Lower leg skin (tissue), 4 donors: Measurements from ENCODE around the gene PNMT. TPM values are rescaled to one million over a fixed set of nuclear protein-coding genes. Genes with fewer than 3 reads are reported as not detected.

Source experiments
- DNase-seq, 2 donors: peaks; one replicate each; pipeline ENCODE4 v3.0.0-alpha.2; 2019; ENCODE audit warnings: low spot score in 2 of 2
- H3K4me3 ChIP-seq: fragments of 200-600 bp; sonication (generic); 2 replicates; pipeline ENCODE4 v1.5.1; 2017; ENCODE audit warnings: mild to moderate bottlenecking, low read depth; ENCODE audit not compliant: poor library complexity, severe bottlenecking
- POLR2A ChIP-seq, 2 donors: fragments of 450-650 bp; IDR thresholded peaks; one replicate each; pipeline ENCODE4 v1.6.1; 2016 to 2017; ENCODE audit warnings: antibody characterized with exemption in 2 of 2, mild to moderate bottlenecking in 1 of 2, moderate library complexity in 1 of 2
- WGBS, 2 donors: methylation state at CpG; one replicate each; pipeline ENCODE4 v1.1.5; 2018; 5-methylcytosine and 5-hydroxymethylcytosine counted together
- intact Hi-C: fragments of 100-400 bp; cut with DNase I; formaldehyde crosslinking; loops from one replicate; pipeline ENCODE4 v1.15.0; 2023; ENCODE audit warnings: low total_unique reads
- total RNA-seq, 4 donors: library from RNA; depleted of rRNA; stranded (reverse); fragments of >200 nt; gene quantifications; one replicate each; pipeline ENCODE4 v1.1.0, GENCODE V29; 2016
- TF ChIP-seq, protein P1 (sequence below), 3 donors: fragments of 450-650 bp; IDR thresholded peaks; one replicate each; pipeline ENCODE4 v1.5.1; 2016; ENCODE audit warnings: antibody characterized with exemption in 3 of 3, mild to moderate bottlenecking in 3 of 3, moderate library complexity in 2 of 3

The PNMT gene
- total RNA-seq, 4 donors from 2014 or later: 1.6 to 3.8 (median 1.9) TPM

GRCh38 chr17:39676198-39676819, 8.1 kb downstream of the PNMT start:
- no peak for DNase-seq
- WGBS, 2 donors: 48 to 49% methylated on average over 7 of the region's 7 CpGs
- intact Hi-C loops: no loop called here
- no peak overlapping the region for H3K4me3 ChIP-seq
- TF ChIP-seq POLR2A (IDR thresholded peaks at IDR 0.05): no peak
- TF ChIP-seq, protein P1, sequence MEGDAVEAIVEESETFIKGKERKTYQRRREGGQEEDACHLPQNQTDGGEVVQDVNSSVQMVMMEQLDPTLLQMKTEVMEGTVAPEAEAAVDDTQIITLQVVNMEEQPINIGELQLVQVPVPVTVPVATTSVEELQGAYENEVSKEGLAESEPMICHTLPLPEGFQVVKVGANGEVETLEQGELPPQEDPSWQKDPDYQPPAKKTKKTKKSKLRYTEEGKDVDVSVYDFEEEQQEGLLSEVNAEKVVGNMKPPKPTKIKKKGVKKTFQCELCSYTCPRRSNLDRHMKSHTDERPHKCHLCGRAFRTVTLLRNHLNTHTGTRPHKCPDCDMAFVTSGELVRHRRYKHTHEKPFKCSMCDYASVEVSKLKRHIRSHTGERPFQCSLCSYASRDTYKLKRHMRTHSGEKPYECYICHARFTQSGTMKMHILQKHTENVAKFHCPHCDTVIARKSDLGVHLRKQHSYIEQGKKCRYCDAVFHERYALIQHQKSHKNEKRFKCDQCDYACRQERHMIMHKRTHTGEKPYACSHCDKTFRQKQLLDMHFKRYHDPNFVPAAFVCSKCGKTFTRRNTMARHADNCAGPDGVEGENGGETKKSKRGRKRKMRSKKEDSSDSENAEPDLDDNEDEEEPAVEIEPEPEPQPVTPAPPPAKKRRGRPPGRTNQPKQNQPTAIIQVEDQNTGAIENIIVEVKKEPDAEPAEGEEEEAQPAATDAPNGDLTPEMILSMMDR (IDR thresholded peaks at IDR 0.05): no peak

DNA sequence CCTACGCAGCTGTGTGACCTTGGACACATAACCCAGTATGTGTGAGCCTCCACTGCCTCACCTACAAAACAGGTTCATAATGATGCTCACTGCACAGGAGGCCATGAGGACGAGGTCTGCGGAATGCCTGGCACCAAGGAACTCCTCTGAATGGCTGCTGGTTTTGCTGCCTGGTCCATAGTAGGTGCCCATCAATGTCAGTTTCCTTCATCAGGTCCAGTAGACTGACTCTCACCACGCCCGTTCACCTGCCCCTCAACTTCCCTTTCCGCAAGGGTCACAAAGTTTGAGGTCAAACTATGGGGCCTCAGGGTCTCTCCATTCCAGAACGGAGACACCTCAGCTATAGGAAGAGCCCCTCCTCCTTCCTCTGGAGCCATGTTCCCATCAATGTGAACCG, 8.8 kb downstream of the PNMT start:
- intact Hi-C loops: no loop called here
- no peak for DNase-seq
- WGBS, 2 donors: 92 to 93% methylated on average over 7 to 8 of the region's 8 CpGs
- TF ChIP-seq, protein P1 (IDR thresholded peaks at IDR 0.05): no peak
- TF ChIP-seq POLR2A (IDR thresholded peaks at IDR 0.05): no peak
- no peak overlapping the region for H3K4me3 ChIP-seq

DNA sequence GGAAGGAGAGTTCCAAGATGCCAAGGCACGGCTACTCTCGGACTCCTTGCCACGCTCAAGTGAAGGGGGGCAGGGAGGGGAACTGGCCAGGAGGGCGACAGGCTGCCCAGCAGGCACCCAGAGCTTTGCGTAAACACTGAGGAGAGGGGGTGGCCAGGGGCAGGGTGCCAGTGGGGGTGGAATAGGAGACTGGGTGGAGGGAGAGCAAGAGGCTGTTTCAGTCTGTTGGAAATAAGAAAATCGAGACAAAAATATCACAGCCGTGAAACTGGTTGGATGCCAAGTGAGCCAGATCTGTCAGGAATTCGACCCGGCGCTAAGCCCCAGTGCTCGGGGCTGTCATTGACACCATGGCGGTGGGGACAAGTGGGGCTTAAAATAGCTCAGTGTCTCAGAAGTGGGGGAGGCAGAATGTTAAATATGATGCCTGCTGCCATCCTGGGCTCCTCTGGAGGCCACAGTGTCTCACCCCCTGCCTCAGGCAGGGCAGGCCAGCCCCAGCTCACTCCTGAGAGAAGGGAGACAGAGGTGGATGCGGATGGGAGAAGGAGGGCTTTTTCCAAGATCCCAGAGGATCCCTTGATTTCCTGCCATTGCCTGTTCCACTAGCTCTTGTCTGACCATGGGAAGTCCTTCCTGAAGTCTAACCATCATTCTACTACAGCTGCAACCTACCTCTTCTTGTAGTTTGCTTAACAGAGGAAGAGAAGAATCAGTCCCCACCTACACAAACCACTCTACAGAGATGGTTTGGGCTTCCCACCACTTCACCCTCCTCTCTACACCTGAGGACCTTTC, 9.5 kb downstream of the PNMT start:
- DNase-seq: no peak
- TF ChIP-seq, protein P1 (IDR thresholded peaks at IDR 0.05): no peak
- TF ChIP-seq POLR2A (IDR thresholded peaks at IDR 0.05): no peak
- WGBS, 2 donors: 63 to 64% methylated on average over 13 of the region's 13 CpGs
- H3K4me3 ChIP-seq: no peak overlapping the region
- intact Hi-C loops: no loop called here

GRCh38 chr17:39678340-39679116, 10.3 kb downstream of the PNMT start:
- H3K4me3 ChIP-seq: no peak overlapping the region
- intact Hi-C loops: no loop called here
- WGBS, 2 donors: 82 to 91% methylated on average over 13 of the region's 13 CpGs
- no peak for DNase-seq
- TF ChIP-seq, protein P1 (IDR thresholded peaks at IDR 0.05): no peak
- no peak for TF ChIP-seq POLR2A (IDR thresholded peaks at IDR 0.05)

DNA sequence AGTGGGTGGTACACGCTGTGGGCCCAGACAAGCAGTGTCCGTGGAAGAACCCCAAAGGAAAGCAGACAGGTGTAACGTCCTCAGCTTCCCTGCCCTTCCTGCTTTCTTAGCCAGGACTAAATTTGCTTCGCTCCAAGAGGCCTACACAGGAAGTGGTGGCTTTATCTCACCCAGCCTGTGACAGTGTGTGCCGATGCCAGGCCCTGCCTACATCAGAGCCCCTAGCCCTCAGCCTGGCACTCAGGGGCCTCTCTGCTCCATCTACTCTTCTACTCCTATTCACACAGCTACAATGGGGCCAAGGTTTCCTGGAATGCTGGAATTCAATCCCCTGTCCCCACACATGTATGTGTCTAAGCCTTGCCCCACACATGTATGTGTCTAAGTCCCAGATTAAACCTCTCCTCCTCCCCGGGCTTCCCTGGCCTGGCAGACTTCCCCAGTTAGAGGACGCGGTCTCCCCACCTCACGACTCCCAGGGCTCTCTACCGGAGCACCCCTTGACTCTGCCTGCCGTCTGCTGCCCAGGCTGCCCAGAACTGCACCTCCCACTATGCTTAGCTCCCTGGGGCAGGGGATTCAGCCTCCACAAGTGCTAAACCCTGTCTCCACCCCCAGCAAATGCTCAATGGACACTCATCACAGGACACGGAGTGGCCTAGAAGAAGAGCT, 11.4 kb downstream of the PNMT start:
- no peak overlapping the region for H3K4me3 ChIP-seq
- TF ChIP-seq, protein P1 (IDR thresholded peaks at IDR 0.05): no peak
- TF ChIP-seq POLR2A (IDR thresholded peaks at IDR 0.05): no peak
- DNase-seq: no peak
- WGBS, 2 donors: 75 to 81% methylated on average over 12 of the region's 12 CpGs
- intact Hi-C loops: no loop called here
